Endothelial cell of umbilical vein (primary cell): ENCODE results near the gene SYNDIG1. TPM values are rescaled to one million over a fixed set of nuclear protein-coding genes. Genes with fewer than 3 reads are reported as not detected.

Source experiments
- BruUV-seq: library from RNA; stranded (reverse); fragments of 400-500 nt; replicated peaks from 2 replicates; lab custom pipeline; 2021; lab: Mats Ljungman, UMichigan
- CTCF ChIA-PET: fragments of 300-600, 350-600 bp; sonication (Branson Sonifier 250); formaldehyde crosslinking; loops from one replicate; lab custom pipeline; 2021; ENCODE audit warnings: antibody characterized with exemption, inconsistent platforms; lab: Charles Lee
- POLR2A ChIA-PET: fragments of 300-600, 350-600 bp; sonication (Branson Sonifier 250); formaldehyde crosslinking; loops from one replicate; lab custom pipeline; 2021; ENCODE audit warnings: antibody characterized with exemption, inconsistent platforms; lab: Charles Lee
- DNase-seq: peaks from one replicate; pipeline ENCODE4 v3.0.0-alpha.2; 2011; ENCODE audit warnings: low read depth, low spot score
- FAIRE-seq: peaks from 2 replicates; lab custom pipeline; 2011; peaks lifted over from hg19 to GRCh38; lab: Jason Lieb, UNC
- H2AFZ ChIP-seq: 2 replicates; pipeline ENCODE4 v1.6.0; 2012; ENCODE audit warnings: low read depth, low read length, control low read depth, inconsistent platforms
- H3K27ac ChIP-seq: 2 replicates; pipeline ENCODE4 v1.5.1; 2011; ENCODE audit warnings: low read depth, mild to moderate bottlenecking, control low read depth, low read length, moderate library complexity; ENCODE audit not compliant: insufficient read depth
- H3K27me3 ChIP-seq, 2 experiments: 2 replicates each; pipeline versions ENCODE4 v1.6.0 to v1.6.1; 2011; ENCODE audit warnings: low read length in 2 of 2, mixed read lengths in 1 of 2; ENCODE audit not compliant: control insufficient read depth in 2 of 2, insufficient read depth in 2 of 2
- H3K36me3 ChIP-seq, 2 experiments: 2 replicates in 1 of 2; 3 replicates in 1 of 2; pipeline ENCODE4 v1.5.1; 2011; ENCODE audit warnings: low read length in 2 of 2, mild to moderate bottlenecking in 1 of 2, moderate library complexity in 1 of 2; ENCODE audit not compliant: control insufficient read depth in 2 of 2, insufficient read depth in 2 of 2; ENCODE audit errors: extremely low read depth in 1 of 2
- H3K4me1 ChIP-seq: 3 replicates; pipeline ENCODE4 v1.5.1; 2011; ENCODE audit warnings: mild to moderate bottlenecking, low read length; ENCODE audit not compliant: control insufficient read depth, insufficient read depth; ENCODE audit errors: extremely low read depth
- H3K4me2 ChIP-seq: 2 replicates; pipeline ENCODE4 v1.6.1; 2011; ENCODE audit warnings: low read length, control low read depth, mixed read lengths; ENCODE audit not compliant: insufficient read depth
- H3K4me3 ChIP-seq, 3 experiments: fragments of 200-600 bp in 1 of 3; sonication (generic), shearing (Covaris generic) in 1 of 3; replicated peaks in 1 of 3; 2 replicates each; pipeline ENCODE4 v1.5.1; 2011 to 2016; ENCODE audit warnings: control low read depth in 3 of 3, low read length in 3 of 3, mild to moderate bottlenecking in 2 of 3, inconsistent platforms in 1 of 3, low read depth in 1 of 3, moderate library complexity in 1 of 3; ENCODE audit not compliant: insufficient read depth in 1 of 3
- H3K79me2 ChIP-seq: 2 replicates; pipeline ENCODE4 v1.6.0; 2012; ENCODE audit warnings: low read length, inconsistent platforms; ENCODE audit not compliant: control insufficient read depth, insufficient read depth
- H3K9ac ChIP-seq: replicated peaks from 2 replicates; pipeline ENCODE3; 2011; ENCODE audit warnings: low read length, control low read depth; ENCODE audit not compliant: insufficient read depth; ENCODE audit errors: extremely low read depth
- H3K9me1 ChIP-seq: replicated peaks from 3 replicates; pipeline ENCODE4 v1.6.0; 2011; ENCODE audit warnings: mild to moderate bottlenecking, low read length; ENCODE audit not compliant: control insufficient read depth, insufficient read depth; ENCODE audit errors: extremely low read depth
- H3K9me3 ChIP-seq: replicated peaks from 2 replicates; pipeline ENCODE4 v1.5.1; 2012; ENCODE audit warnings: low read length, inconsistent platforms; ENCODE audit not compliant: control insufficient read depth, insufficient read depth
- H4K20me1 ChIP-seq: replicated peaks from 2 replicates; pipeline ENCODE3; 2011; ENCODE audit warnings: mild to moderate bottlenecking, low read length; ENCODE audit not compliant: control insufficient read depth, insufficient read depth; ENCODE audit errors: extremely low read depth
- EZH2 ChIP-seq: IDR thresholded peaks from 2 replicates; pipeline ENCODE4 v1.6.1; 2012; ENCODE audit warnings: borderline replicate concordance, low read depth, mild to moderate bottlenecking, moderate library complexity, low read length, inconsistent platforms; ENCODE audit not compliant: severe bottlenecking
- FOS ChIP-seq: IDR thresholded peaks from 2 replicates; pipeline ENCODE4 v1.6.1; 2011; ENCODE audit warnings: mild to moderate bottlenecking, low read length, moderate library complexity, borderline replicate concordance; ENCODE audit not compliant: insufficient read depth
- GATA2 ChIP-seq: IDR thresholded peaks from 2 replicates; pipeline ENCODE4 v1.7.0; 2011; ENCODE audit warnings: low read depth, mild to moderate bottlenecking, moderate library complexity, mixed read lengths, low read length; ENCODE audit not compliant: insufficient read length, insufficient read depth
- JUN ChIP-seq: IDR thresholded peaks from 2 replicates; pipeline ENCODE4 v1.6.1; 2011; ENCODE audit warnings: borderline replicate concordance, low read depth; ENCODE audit not compliant: insufficient read length, insufficient read depth
- MYC ChIP-seq: IDR thresholded peaks from one replicate; pipeline ENCODE4 v1.6.1; 2011; ENCODE audit warnings: mild to moderate bottlenecking, low read depth, low read length
- POLR2A ChIP-seq: IDR thresholded peaks from 2 replicates; pipeline ENCODE4 v1.6.1; 2012; ENCODE audit warnings: low read depth, mild to moderate bottlenecking, control low read depth, low read length
- POLR2AphosphoS5 ChIP-seq: IDR thresholded peaks from 2 replicates; pipeline ENCODE4 v1.6.1; 2012; ENCODE audit warnings: low read depth, mild to moderate bottlenecking, control low read depth, low read length, moderate library complexity; ENCODE audit not compliant: insufficient read depth
- dilution Hi-C: fragments of 300-500 bp; cut with MboI; formaldehyde crosslinking; loops from one replicate; pipeline ENCODE4 v1.15.0; 2019; ENCODE audit warnings: low sequenced_read_pairs; ENCODE audit not compliant: extremely low pct_ligation_motif_present
- intact Hi-C: fragments of 100-400 bp; cut with micrococcal nuclease; formaldehyde crosslinking; loops from one replicate; pipeline ENCODE4 v1.10.0; 2022
- polyA plus RNA-seq, 4 experiments: library from polyadenylated mRNA; depleted of rRNA in 3 of 4; stranded (reverse) in 3 of 4; unstranded in 1 of 4; fragments of >200 nt; gene quantifications; 2 replicates each; pipeline versions ENCODE4 v1.2.1 to v1.2.3, GENCODE V29; 2011 to 2012; ENCODE audit warnings: missing spikeins in 1 of 4
- total RNA-seq: library from RNA; stranded (reverse); gene quantifications from 2 replicates; pipeline ENCODE4 v1.2.3, GENCODE V29; 2021
- TF ChIP-seq, protein P1 (sequence below): IDR thresholded peaks from 2 replicates; pipeline ENCODE4 v1.6.1; 2011; ENCODE audit not compliant: insufficient read depth, insufficient read length
- TF ChIP-seq, protein P2 (sequence below), 2 donors: IDR thresholded peaks; 1 replicate in 1 of 2; 2 replicates in 1 of 2; pipeline ENCODE4 v1.5.1; 2011; ENCODE audit warnings: low read length in 2 of 2, mild to moderate bottlenecking in 2 of 2, moderate library complexity in 2 of 2, control low read depth in 1 of 2, inconsistent platforms in 1 of 2, low read depth in 1 of 2; ENCODE audit not compliant: insufficient read depth in 1 of 2; ENCODE audit errors: extremely low read depth in 1 of 2

The SYNDIG1 gene
- total and polyA plus RNA-seq, 2 donors (not counting 3 experiments of a cell fraction or from before 2014, with no cell fraction given) = not detected

DNA sequence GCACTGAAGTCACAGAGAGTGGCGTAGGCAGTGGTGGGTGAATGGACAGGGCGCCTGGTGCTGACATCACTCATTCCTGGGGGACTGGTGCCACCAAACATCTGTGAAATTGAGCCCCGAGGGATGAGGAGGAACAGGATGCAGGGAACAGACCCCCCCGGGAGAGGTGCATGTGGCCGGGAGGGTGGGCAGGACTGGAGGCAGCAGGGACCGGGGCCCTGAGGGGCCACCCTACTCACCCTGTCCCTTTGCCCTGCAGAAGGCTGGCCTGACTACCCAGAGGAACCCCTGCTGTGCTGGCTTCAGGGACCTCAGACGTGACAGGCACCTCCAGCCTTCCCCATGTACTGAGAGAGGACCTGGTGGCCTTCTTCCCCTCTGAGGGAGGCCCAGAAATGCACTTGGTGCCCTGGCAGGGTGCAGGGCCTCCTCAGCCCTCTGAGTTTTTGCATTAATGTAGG lies 25.1 kb downstream of the SYNDIG1 start:
- no peaks in the 10 kb centered on the region for H3K79me2 ChIP-seq
- H3K4me3 ChIP-seq = no peak overlapping the region
- no peak overlapping the region for H3K27ac ChIP-seq
- BruUV-seq = no TSS peak
- H3K9me3 ChIP-seq = no peaks in the 10 kb centered on the region
- intact Hi-C loops (no loop called here), dilution Hi-C loops (no loop called here)
- no peak for TF ChIP-seq JUN
- no peak for TF ChIP-seq POLR2A
- TF ChIP-seq MYC = no peak
- no peak for TF ChIP-seq EZH2
- TF ChIP-seq POLR2AphosphoS5 = no peak
- no peak for TF ChIP-seq FOS
- TF ChIP-seq, protein P1, sequence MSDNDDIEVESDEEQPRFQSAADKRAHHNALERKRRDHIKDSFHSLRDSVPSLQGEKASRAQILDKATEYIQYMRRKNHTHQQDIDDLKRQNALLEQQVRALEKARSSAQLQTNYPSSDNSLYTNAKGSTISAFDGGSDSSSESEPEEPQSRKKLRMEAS = no peak
- no peak for TF ChIP-seq GATA2
- TF ChIP-seq, protein P2, sequence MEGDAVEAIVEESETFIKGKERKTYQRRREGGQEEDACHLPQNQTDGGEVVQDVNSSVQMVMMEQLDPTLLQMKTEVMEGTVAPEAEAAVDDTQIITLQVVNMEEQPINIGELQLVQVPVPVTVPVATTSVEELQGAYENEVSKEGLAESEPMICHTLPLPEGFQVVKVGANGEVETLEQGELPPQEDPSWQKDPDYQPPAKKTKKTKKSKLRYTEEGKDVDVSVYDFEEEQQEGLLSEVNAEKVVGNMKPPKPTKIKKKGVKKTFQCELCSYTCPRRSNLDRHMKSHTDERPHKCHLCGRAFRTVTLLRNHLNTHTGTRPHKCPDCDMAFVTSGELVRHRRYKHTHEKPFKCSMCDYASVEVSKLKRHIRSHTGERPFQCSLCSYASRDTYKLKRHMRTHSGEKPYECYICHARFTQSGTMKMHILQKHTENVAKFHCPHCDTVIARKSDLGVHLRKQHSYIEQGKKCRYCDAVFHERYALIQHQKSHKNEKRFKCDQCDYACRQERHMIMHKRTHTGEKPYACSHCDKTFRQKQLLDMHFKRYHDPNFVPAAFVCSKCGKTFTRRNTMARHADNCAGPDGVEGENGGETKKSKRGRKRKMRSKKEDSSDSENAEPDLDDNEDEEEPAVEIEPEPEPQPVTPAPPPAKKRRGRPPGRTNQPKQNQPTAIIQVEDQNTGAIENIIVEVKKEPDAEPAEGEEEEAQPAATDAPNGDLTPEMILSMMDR (IDR thresholded peaks at IDR 0.05; ENCODE audit: extremely low read depth in 1 of 2, insufficient read depth in 1 of 2, low read depth in 1 of 2, low read length in 2 of 2) = no peak
- no peak overlapping the region for H3K4me2 ChIP-seq
- no peak for DNase-seq
- H4K20me1 ChIP-seq = no peaks in the 10 kb centered on the region
- FAIRE-seq = no peak
- ChIA-PET POLR2A (no interaction called here), CTCF (no interaction called here)
- H3K9me1 ChIP-seq = no peaks in the 10 kb centered on the region
- no peaks in the 10 kb centered on the region for H3K36me3 ChIP-seq
- no peaks in the 10 kb centered on the region for H3K4me1 ChIP-seq
- H3K27me3 ChIP-seq = no peaks in the 10 kb centered on the region
- no peak overlapping the region for H2AFZ ChIP-seq
- no peak overlapping the region for H3K9ac ChIP-seq
